Upper lobe of left lung (tissue), 4 donors: Measurements from ENCODE around the gene KDM8.

Experiments
- EP300 ChIP-seq, 4 donors: sonication (generic); formaldehyde crosslinking; IDR thresholded peaks; one replicate each; pipeline ENCODE4 v1.5.1; 2017; ENCODE audit warnings: antibody characterized with exemption in 4 of 4, control low read depth in 2 of 4
- POLR2A ChIP-seq, 4 donors: fragments of 450-650 bp; IDR thresholded peaks; one replicate each; pipeline ENCODE4 v1.5.1; 2016 to 2017; ENCODE audit warnings: antibody characterized with exemption in 4 of 4, mild to moderate bottlenecking in 2 of 4
- POLR2AphosphoS5 ChIP-seq, 2 donors: sonication (generic); formaldehyde crosslinking; IDR thresholded peaks; one replicate each; pipeline ENCODE4 v1.5.1; 2017; ENCODE audit warnings: antibody characterized with exemption in 2 of 2
- TF ChIP-seq, protein P1 (sequence below), 6 experiments: fragments of 450-650 bp in 4 of 6; fragments of 200-600 bp in 2 of 6; sonication (generic) in 2 of 6; IDR thresholded peaks; one replicate each; pipeline ENCODE4 v1.5.1; 2016 to 2019; ENCODE audit warnings: antibody characterized with exemption in 6 of 6

DNA sequence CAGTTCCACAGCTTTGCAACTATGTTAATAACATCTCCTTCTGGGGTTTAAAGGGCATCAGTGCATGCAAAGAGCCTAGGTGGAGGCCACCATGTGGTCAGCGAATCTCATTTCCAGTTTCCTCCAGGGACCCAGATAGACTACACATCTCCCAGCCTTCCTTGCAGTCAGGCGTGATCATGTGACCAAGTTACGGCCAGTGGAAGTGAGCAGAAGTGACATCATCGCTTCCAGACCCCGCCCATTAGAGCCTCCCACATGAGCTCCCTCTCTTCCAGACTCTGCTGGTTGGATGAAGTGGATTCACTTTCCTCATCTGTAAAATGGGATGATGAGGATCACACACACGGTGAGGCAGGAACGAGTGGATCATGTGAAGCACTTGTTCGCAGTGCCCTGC, 27.4 kb upstream of the KDM8 start:
- TF ChIP-seq, protein P1, sequence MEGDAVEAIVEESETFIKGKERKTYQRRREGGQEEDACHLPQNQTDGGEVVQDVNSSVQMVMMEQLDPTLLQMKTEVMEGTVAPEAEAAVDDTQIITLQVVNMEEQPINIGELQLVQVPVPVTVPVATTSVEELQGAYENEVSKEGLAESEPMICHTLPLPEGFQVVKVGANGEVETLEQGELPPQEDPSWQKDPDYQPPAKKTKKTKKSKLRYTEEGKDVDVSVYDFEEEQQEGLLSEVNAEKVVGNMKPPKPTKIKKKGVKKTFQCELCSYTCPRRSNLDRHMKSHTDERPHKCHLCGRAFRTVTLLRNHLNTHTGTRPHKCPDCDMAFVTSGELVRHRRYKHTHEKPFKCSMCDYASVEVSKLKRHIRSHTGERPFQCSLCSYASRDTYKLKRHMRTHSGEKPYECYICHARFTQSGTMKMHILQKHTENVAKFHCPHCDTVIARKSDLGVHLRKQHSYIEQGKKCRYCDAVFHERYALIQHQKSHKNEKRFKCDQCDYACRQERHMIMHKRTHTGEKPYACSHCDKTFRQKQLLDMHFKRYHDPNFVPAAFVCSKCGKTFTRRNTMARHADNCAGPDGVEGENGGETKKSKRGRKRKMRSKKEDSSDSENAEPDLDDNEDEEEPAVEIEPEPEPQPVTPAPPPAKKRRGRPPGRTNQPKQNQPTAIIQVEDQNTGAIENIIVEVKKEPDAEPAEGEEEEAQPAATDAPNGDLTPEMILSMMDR (IDR thresholded peaks at IDR 0.05), result no peak
- TF ChIP-seq POLR2A (IDR thresholded peaks at IDR 0.05) (no peak), POLR2AphosphoS5 (IDR thresholded peaks at IDR 0.05) (no peak), EP300 (IDR thresholded peaks at IDR 0.05) (no peak)
